Stimulated activated CD4-positive, alpha-beta T cell treated with anti-CD3 and anti-CD28 coated beads, Interleukin-2, amount 100 ng/mL, for 48 hours (primary cell): ENCODE data around the gene SFTPD.

Experiments used
- DNase-seq, 2 donors: peaks; one replicate each; pipeline ENCODE4 v3.0.0-alpha.2; 2020

The SFTPD gene

DNA sequence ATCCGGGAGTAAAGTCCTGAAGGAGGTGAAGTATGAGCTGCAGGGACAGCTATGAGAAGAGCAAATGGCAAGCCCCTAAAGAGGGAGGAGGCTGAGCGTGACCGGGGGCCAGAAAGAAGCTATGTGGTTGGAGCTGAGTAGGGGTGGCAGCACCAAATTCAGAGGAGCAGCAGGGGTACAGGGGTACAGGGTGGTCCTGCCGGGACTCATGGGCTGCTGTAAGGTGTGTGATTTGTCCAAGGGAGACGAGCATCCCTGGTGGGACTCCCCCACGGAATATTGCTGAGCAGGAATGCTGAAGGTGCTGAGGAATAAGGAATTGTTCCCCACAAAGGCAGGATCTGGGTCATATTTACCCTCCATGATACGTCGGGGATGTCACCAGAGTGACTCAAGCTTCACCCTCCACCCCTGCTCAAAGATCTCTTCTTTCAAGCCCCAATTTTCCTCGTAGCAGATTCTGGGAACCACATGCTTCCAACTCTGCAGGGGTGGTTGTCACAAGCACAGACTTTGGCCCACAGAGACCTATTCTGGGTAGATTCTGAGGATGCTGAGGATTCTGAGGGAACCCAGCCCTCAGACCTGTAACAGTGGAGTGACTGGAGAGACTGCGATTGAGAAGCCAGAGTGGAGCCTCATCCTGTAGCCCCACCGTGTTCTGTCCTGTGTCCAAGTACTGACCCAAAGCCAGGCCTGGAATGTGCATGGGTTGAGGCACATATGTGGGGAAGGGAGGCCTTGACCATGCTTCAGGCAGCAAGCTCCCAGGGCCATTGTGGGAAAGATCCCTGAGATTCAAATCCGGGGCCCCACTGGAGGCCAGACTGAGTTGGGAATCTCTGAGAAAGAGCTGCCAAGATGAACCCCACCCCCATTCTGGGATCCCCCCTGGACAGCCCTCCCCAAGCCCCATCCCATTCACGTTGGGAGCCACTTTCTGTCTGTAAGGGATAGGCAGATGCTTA lies 4.2 kb downstream of the SFTPD start:
- DNase-seq: no peak

DNA sequence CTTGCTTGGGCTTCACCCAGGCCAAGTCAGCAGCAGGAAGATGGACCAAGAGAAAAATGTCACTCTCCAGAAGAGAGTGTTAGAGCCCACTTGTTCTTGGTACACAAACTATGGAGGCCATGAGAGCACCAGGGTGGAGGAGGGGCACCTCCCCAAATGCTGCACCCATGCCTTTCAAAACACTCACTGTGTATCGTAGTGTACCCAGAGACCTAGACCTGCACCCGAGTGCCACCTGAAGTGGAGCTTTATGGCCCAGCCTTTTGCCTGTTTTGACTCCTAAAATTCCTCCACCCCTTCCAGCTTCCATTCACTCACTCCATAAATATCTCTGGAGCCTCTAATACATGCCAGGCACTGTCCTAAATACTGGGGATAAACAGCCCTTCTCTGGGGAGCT lies 5.0 kb downstream of the SFTPD start:
- DNase-seq: no peak

DNA sequence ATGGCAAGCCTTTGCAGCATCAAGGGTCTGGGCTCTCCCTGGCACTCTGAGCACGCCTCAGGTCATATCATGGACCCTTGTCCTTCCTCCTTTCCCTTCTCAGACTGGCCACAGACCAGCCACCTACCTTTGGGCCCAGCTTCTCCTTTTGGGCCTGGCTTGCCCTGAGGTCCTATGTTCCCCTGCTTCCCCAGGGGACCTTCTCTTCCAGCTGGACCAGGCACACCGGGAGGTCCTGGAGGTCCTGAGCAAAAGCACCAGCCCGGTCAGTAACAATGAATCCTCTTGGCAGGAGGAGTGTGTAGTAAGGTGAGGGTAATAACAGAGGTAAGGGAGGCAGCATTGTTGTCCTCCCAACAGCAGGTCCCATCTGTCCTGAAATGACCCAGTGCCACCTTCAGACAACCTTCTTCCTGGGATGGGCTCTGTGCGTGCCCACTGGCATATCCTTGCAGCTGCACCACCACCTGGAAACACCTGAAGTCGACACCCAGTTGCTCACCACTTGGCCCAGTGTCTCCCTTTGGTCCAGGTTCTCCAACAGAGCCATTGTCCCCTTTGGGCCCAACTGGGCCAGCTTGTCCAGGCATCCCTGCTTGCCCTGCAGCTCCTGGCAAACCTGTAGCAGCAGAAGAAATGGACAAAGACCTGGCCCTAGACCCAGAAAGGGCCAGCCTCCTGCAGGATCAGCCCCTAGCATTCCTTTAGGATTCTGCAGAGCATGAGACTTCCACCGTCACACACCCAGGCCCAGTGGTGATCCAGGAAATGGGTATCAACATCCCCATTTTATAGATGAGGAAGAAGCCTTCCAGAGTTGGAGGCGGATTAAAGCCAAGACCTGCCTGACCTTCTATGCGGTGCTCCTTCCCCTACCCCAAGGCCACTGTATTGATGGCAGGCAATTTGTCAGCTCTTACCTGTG lies 6.4 kb downstream of the SFTPD start:
- DNase-seq: no peak

DNA sequence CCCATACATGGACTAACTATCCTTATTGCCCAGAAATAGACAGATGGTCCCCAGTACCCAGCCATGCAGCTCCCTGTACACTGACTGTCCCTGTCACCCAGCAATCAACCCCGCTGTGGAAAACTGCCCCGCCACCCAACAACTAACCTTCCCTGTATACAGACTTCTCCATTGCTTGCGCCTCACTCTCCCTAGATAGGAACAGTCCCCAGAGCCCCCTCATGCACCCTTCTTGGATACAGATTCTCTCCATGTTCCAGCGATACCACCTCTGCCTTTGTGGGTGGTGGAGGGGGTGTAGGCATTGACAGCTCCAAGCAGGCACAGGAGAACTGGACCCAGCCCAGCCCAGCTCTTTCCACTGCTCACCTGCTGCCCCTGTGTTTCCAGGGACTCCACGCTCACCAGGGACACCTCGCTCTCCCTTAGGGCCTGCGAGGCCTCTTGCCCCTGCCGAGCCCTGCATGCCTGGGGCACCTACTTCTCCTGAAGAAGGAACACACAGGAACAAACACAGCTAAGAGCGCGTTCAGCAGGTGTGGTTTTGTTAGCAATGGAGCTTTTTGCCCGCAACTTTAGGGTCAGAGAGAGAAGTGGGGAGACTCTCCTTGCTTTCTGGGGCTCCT lies 7.2 kb downstream of the SFTPD start:
- DNase-seq: no peak

DNA sequence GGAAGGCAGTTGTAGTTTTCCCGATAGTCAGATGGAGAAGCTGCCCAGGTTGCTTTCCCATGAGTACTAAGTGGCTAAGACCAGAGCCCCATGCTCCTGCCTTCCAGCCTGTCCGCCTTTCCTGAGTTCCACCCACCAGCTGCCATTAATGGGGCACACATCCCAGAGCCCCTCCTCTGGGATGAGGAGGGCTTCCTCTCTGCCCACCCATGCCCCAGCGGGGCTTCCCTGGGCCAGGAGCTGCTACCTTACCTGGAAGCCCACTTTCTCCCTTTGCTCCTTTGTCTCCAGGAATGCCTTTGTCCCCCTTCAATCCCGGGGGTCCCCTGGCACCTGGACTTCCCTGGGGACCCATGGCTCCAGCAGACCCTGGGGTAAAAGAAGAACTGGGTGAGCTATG lies 7.8 kb downstream of the SFTPD start:
- no peak for DNase-seq

- no peak for DNase-seq
Measured at GRCh38 chr10:79940431-79940830, 8.5 kb downstream of the SFTPD start.

- no peak for DNase-seq
Measured at GRCh38 chr10:79939969-79940368, 8.9 kb downstream of the SFTPD start.

- no peak for DNase-seq
Measured at GRCh38 chr10:79938728-79939406, 10.0 kb downstream of the SFTPD start.

DNA sequence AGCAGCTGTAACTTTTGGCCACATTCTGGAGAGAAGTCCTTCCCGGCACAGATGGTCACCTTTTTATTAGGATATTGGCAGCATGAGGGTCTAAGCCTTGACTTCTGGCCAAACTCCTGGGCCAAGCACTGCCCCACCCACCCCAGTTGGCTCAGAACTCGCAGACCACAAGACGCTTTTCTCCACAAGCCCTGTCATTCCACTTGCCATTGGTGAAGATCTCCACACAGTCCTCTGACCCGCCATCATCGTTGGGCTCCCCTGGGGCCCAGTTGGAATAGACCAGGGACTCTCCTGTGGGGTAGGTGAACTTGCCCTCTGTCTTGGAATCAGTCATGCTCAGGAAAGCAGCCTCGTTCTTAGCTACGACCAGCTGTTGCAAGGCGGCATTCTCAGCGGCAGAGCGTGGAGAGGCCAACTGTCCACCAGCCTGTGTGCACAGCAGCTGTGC lies 11.2 kb downstream of the SFTPD start:
- no peak for DNase-seq

DNA sequence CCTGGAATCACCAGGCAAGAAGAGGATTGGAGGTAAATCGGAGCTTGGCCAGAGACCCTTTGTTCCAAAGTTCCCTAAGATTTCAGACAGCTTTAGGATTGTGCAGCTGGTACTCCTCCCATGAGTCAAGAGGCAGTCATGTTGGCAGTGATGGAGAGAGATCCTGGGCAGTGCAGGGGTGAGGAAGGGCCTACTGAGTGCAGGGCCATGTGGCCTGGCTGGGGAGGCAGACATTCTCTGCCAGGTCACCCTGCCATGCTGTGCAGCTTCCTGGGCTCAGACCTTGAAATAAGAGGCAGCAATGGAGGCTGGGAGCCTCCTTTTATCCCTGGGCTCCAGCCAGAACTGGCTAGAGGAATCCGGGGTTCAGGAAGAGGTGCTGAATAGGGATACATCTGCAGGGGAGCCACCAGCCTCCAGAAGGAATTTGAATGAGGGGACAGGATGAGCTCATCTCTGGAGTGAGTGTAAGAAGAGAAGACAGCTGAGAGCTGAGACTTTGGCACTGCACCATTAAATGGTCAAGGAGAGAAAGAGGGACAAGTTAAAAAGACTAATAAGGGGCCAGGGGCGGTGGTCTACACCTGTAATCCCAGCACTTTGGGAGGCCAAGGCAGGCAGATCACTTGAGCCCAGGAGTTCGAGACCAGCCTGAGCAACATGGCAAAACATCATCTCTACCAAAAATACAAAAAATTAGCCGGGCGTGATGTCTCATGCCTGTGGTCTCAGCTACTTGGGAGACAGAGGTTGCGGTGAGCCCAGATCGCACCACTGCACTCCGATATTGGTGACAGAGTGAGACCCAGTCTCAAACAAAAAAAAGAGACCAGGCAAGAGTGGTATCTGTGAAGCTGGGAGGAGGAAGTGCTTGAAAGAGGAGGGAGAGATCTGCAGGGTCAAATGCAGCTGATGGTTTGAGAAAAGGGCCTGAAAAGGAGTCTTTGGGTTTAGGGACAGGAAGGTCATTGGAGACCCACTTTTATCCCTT lies 12.0 kb downstream of the SFTPD start:
- DNase-seq: no peak

GRCh38 chr10:79933961-79934360 lies 14.9 kb downstream of the SFTPD start:
- no peak for DNase-seq

GRCh38 chr10:79932841-79933379 lies 16.0 kb downstream of the SFTPD start:
- no peak for DNase-seq

DNA sequence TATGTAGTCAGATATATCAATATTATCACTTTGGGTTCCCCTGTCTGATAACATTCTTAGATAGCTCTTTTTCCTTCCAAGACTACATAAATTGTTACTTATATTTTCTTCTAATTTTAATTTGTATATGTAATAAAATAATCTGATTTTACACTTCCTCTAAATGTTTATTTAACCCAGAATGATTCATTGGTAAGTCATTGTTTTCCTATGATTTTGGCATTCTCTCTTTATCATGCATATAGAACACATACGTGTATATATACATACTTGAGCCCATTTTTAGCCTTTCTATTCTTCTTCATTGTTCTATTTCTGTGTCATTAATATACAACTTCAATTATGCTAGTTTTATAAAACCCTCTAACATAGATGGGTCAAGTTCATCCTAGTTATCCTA lies 16.6 kb downstream of the SFTPD start:
- DNase-seq: no peak

DNA sequence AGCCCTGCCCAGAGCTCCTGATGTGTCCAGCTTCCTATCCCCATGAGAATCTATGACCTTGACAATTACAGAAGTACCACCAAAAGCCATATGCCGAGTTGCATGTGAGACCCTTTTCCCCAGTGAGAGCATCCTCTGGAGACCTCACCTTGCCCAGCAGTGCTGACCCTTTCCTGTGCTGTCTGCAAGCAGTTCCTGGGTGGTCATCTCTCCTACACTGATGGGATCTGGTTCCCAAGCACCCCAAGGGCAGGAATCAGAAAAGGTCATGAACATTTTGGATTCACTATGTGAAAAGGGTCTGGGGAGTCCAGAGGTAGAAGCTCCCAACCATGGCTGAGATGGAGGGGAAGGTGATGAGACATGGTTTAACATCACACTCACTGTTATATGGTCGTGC lies 18.2 kb downstream of the SFTPD start:
- DNase-seq: no peak

DNA sequence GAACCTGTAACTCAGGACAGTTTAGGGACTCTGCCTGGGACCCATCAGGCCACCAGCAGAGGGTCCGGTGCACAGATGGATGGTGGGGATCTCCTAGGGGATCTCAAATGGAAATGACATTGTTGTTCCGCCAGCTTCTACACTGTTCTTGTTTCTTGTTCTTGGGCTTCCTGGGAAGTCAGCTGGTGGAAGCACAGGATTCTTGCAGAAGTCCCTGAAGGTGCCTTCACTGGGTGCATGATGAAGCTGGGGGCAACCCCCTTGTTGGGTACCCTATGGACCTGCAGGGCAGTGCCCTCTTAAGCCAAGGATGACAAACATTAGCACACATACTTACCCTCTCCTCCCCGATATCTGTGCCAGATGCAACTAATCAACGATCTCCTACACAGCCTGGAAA lies 18.6 kb downstream of the SFTPD start:
- no peak for DNase-seq

- peak; percentile 76 to 81 for DNase-seq
Measured at GRCh38 chr10:79929409-79929904, 19.4 kb downstream of the SFTPD start.

GRCh38 chr10:79928028-79928583 lies 20.8 kb downstream of the SFTPD start:
- DNase-seq: no peak

- DNase-seq: no peak
Measured at GRCh38 chr10:79927111-79927828, 21.6 kb downstream of the SFTPD start.

DNA sequence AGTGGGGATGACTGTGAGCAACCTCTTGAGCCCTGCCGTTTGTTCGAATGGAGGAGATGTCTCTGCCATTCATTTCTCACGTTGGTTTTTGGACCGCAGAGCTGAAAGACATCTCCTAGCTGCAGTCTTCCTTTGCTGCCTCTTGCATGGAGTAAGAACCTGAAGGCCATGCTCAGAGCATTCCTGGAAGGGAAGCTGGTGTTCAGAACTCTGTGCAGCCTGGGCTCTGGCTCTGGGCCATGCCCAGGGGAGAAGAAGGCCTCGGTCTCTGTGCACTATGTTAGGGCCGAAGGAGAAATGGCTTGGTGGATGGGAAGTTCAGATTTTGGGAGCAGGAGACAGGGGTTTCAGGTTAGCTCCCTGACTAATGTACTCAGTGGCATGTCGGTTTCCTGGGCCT lies 22.9 kb downstream of the SFTPD start:
- DNase-seq: no peak

DNA sequence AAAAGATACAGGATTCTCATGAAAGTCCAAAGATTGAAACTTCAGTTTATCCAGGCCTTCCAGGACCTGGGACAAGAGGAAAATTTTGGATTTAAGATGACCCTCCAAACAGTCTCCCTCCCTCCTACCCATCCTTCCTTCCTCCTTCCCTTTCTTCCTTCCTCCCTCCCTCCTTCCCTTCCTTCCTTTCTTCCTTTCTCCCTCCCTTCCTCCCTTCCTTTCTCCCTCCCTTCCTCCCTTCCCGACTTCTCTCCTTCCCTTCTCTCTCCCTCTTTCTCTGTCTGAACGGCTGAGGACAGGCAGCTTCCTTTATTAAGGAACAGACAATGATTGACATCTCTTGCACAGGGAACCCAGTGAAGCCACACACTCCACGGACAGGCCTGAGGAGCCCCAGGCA lies 23.3 kb downstream of the SFTPD start:
- no peak for DNase-seq
